Measurements from ENCODE around the gene NRL. TPM values are rescaled to one million over a fixed set of nuclear protein-coding genes. Genes with fewer than 3 reads are reported as not detected.

Gene NRL
- total RNA-seq, 3 donors from 2014 or later (not counting 1 experiment from before 2014, with no cell fraction given), result 0.78 to 3.3 (median 2.8) TPM

- Mint-ChIP-seq H3K36me3 (no peaks in the 10 kb centered on the region), H3K27ac (no peak overlapping the region), H3K9me3 (no peaks in the 10 kb centered on the region), H3K4me3 (no peak overlapping the region), H3K27me3 (ENCODE audit: low read depth in 2 of 2) (peaks cover 0 to 2% of the 10 kb centered on the region in 2 donors), H3K4me1 (peaks cover 0 to 16% of the 10 kb centered on the region in 2 donors)
- TF ChIP-seq CTCF (IDR thresholded peaks at IDR 0.05), result no peak
- H3K27me3 ChIP-seq (ENCODE audit: control insufficient read depth, insufficient read depth, low read length), result no peaks in the 10 kb centered on the region
- no peaks in the 10 kb centered on the region for H3K9me3 ChIP-seq (ENCODE audit: control insufficient read depth, insufficient read depth, low read length)
- WGBS (ENCODE audit: insufficient coverage), result 96% methylated on average over 7 of the region's 7 CpGs
- no peak overlapping the region for H3K4me3 ChIP-seq (ENCODE audit: low read length)
- intact Hi-C loops (cut with micrococcal nuclease), result no loop called here
- DNase-seq (no peak), ATAC-seq (no peak)
- H3K4me1 ChIP-seq (ENCODE audit: control insufficient read depth, insufficient read depth, low read length), result no peaks in the 10 kb centered on the region
- H3K36me3 ChIP-seq (ENCODE audit: control insufficient read depth, insufficient read depth, low read length), result no peaks in the 10 kb centered on the region
- H3K27ac ChIP-seq (ENCODE audit: low read length), result no peak overlapping the region
Observed at GRCh38 chr14:24060984-24061913, 53.5 kb downstream of the NRL start.

- ATAC-seq (no peak), DNase-seq (no peak)
- no peak overlapping the region for H3K27ac Mint-ChIP-seq
- H3K4me3 ChIP-seq (ENCODE audit: low read length), result no peak overlapping the region
- H3K27ac ChIP-seq (ENCODE audit: low read length), result no peak overlapping the region
- no peaks in the 10 kb centered on the region for H3K36me3 ChIP-seq (ENCODE audit: control insufficient read depth, insufficient read depth, low read length)
- H3K9me3 ChIP-seq (ENCODE audit: control insufficient read depth, insufficient read depth, low read length), result no peaks in the 10 kb centered on the region
- no peak for TF ChIP-seq CTCF (IDR thresholded peaks at IDR 0.05)
- peaks cover 0 to 2% of the 10 kb centered on the region in 2 donors for H3K27me3 Mint-ChIP-seq (ENCODE audit: low read depth in 2 of 2)
- no peak overlapping the region for H3K4me3 Mint-ChIP-seq
- no peaks in the 10 kb centered on the region for H3K27me3 ChIP-seq (ENCODE audit: control insufficient read depth, insufficient read depth, low read length)
- no peaks in the 10 kb centered on the region for H3K9me3 Mint-ChIP-seq
- H3K4me1 Mint-ChIP-seq, result peaks cover 0 to 16% of the 10 kb centered on the region in 2 donors
- WGBS (ENCODE audit: insufficient coverage), result 91% methylated on average over 10 of the region's 10 CpGs
- H3K4me1 ChIP-seq (ENCODE audit: control insufficient read depth, insufficient read depth, low read length), result no peaks in the 10 kb centered on the region
- no peaks in the 10 kb centered on the region for H3K36me3 Mint-ChIP-seq
- intact Hi-C loops (cut with micrococcal nuclease), result no loop called here
Observed at GRCh38 chr14:24060443-24060842, 54.3 kb downstream of the NRL start.

GRCh38 chr14:24059841-24060388, 54.8 kb downstream of the NRL start:
- Mint-ChIP-seq H3K27ac (no peak overlapping the region), H3K4me1 (peaks cover 0 to 18% of the 10 kb centered on the region in 2 donors), H3K27me3 (ENCODE audit: low read depth in 2 of 2) (peaks cover 0 to 2% of the 10 kb centered on the region in 2 donors), H3K4me3 (no peak overlapping the region), H3K9me3 (no peaks in the 10 kb centered on the region), H3K36me3 (no peaks in the 10 kb centered on the region)
- no peaks in the 10 kb centered on the region for H3K4me1 ChIP-seq (ENCODE audit: control insufficient read depth, insufficient read depth, low read length)
- TF ChIP-seq CTCF (IDR thresholded peaks at IDR 0.05), result no peak
- no peak for DNase-seq
- intact Hi-C loops (cut with micrococcal nuclease), result loop anchor here (2.0 kb wide), 1 partner anchor 101 kb away; the partner anchor contains the start of gene IRF9
- no peaks in the 10 kb centered on the region for H3K36me3 ChIP-seq (ENCODE audit: control insufficient read depth, insufficient read depth, low read length)
- no peaks in the 10 kb centered on the region for H3K27me3 ChIP-seq (ENCODE audit: control insufficient read depth, insufficient read depth, low read length)
- H3K9me3 ChIP-seq (ENCODE audit: control insufficient read depth, insufficient read depth, low read length), result no peaks in the 10 kb centered on the region
- no peak overlapping the region for H3K4me3 ChIP-seq (ENCODE audit: low read length)
- WGBS (ENCODE audit: insufficient coverage), result 93% methylated on average over 16 of the region's 16 CpGs
- no peak overlapping the region for H3K27ac ChIP-seq (ENCODE audit: low read length)
- no peak for ATAC-seq

Data from natural killer cell (primary cell).